ENCODE measurements around the gene FLYWCH2. TPM values are rescaled to one million over a fixed set of nuclear protein-coding genes. Genes with fewer than 3 reads are reported as not detected.
"Not testable (repeated sequence)": the region's sequence is repeated elsewhere in the genome, so short reads cannot be mapped to it uniquely, and the experiment has no call there.

Gene FLYWCH2
- total RNA-seq, 1 donor from 2014 or later = 15.8 TPM

DNA sequence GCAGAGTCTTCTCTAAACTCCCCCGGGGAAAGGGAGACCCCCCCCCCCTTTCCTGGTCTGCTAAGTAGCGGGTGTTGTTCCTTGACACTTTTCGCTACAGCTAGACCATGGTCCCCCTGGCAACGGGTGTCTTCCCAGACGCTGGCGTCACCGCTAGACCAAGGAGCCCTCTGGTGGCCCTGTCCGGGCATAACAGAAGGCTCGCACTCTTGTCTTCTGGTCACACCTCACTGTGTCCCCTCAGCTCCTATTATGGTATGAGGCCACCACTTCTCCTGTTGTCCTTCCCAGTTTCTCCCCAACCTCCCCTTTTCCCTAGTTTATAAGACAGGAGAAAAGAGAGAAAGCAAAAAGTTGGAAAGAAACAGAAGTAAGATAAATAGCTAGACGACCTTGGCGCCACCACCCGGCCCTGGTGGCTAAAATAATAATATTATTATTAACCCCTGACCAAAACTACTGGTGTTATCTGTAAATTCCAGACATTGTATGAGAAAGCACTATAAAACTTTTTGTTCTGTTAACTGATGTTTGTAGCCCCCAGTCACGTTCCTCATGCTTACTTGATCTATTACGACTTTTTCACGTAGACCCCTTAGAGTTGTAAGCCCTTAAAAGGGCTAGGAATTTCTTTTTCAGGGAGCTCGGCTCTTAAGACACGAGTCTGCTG is 24.2 kb downstream of the FLYWCH2 start:
- Mint-ChIP-seq H3K27ac (peak overlapping the region; percentile 25), H3K4me3 (peak overlapping the region; percentile 65), H3K4me1 (peaks cover 18% of the 10 kb centered on the region)
- not testable (repeated sequence) for H4K20me1 ChIP-seq (ENCODE audit: low read depth); H3K4me2 ChIP-seq; H3K9me3 Mint-ChIP-seq; H3K27ac ChIP-seq; H3K27me3 Mint-ChIP-seq (ENCODE audit: insufficient read depth, low read depth); H3K9ac ChIP-seq; H3K79me2 ChIP-seq (ENCODE audit: low read depth); H3K36me3 ChIP-seq; H3K4me1 ChIP-seq; H2AFZ ChIP-seq (replicated peaks); H3K9me3 ChIP-seq (ENCODE audit: low read depth); H3K4me3 ChIP-seq; H3K36me3 Mint-ChIP-seq
- DNase-seq (ENCODE audit: low spot score) = peak; percentile 79
- H3K27me3 ChIP-seq = peaks cover 17% of the 10 kb centered on the region
- TF ChIP-seq, protein P1, sequence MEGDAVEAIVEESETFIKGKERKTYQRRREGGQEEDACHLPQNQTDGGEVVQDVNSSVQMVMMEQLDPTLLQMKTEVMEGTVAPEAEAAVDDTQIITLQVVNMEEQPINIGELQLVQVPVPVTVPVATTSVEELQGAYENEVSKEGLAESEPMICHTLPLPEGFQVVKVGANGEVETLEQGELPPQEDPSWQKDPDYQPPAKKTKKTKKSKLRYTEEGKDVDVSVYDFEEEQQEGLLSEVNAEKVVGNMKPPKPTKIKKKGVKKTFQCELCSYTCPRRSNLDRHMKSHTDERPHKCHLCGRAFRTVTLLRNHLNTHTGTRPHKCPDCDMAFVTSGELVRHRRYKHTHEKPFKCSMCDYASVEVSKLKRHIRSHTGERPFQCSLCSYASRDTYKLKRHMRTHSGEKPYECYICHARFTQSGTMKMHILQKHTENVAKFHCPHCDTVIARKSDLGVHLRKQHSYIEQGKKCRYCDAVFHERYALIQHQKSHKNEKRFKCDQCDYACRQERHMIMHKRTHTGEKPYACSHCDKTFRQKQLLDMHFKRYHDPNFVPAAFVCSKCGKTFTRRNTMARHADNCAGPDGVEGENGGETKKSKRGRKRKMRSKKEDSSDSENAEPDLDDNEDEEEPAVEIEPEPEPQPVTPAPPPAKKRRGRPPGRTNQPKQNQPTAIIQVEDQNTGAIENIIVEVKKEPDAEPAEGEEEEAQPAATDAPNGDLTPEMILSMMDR (IDR thresholded peaks at IDR 0.05) = peak; percentile 62
- H3F3A ChIP-seq (ENCODE audit: low read depth) = peaks cover 29% of the 10 kb centered on the region

DNA sequence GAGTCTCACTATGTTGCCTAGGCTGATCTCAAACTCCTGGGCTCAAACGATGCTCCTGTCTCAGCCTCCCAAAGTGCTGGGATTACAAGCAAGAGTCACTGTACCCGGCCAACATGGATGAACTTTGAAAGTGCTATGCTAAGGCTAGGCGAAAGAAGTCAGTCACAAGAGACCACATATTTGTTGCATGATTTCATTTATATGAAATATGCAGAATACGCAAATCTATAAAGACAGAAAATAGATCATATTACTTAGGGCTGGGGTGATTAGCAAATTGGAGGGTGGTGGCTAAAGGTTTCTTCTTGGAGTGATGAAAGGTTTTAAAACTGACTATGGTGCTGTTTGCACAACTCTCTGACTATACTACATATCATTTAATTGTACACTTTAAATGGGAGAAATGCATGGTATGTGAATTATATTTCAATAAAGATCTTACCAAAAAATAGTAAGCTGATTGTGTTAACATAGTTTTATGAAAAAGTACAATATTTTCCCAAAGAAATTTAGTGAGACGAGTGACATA is 27.5 kb downstream of the FLYWCH2 start:
- H3K27ac Mint-ChIP-seq = no peak overlapping the region
- H3K9me3 Mint-ChIP-seq = no peaks in the 10 kb centered on the region
- H2AFZ ChIP-seq (replicated peaks) = no peak overlapping the region
- H4K20me1 ChIP-seq (ENCODE audit: low read depth) = no peaks in the 10 kb centered on the region
- no peak overlapping the region for H3K27ac ChIP-seq
- TF ChIP-seq, protein P1 (IDR thresholded peaks at IDR 0.05) = no peak
- TF ChIP-seq EZH2 (IDR thresholded peaks at IDR 0.05) (peak; percentile 13), EZH2phosphoT487 (IDR thresholded peaks at IDR 0.05) (no peak)
- H3K4me3 ChIP-seq = no peak overlapping the region
- H3K79me2 ChIP-seq (ENCODE audit: low read depth) = no peaks in the 10 kb centered on the region
- H3K27me3 Mint-ChIP-seq (ENCODE audit: insufficient read depth, low read depth) = peaks cover 10% of the 10 kb centered on the region
- peak overlapping the region; percentile 88 for H3K4me3 Mint-ChIP-seq
- no peak overlapping the region for H3K4me2 ChIP-seq
- H3K4me1 Mint-ChIP-seq = peaks cover 22% of the 10 kb centered on the region
- peaks cover 31% of the 10 kb centered on the region for H3K27me3 ChIP-seq
- H3K9me3 ChIP-seq (ENCODE audit: low read depth) = no peaks in the 10 kb centered on the region
- no peaks in the 10 kb centered on the region for H3K36me3 ChIP-seq
- no peak overlapping the region for H3K9ac ChIP-seq
- peaks cover 5% of the 10 kb centered on the region for H3K4me1 ChIP-seq
- peaks cover 28% of the 10 kb centered on the region for H3F3A ChIP-seq (ENCODE audit: low read depth)
- no peak for DNase-seq (ENCODE audit: low spot score)
- H3K36me3 Mint-ChIP-seq = peaks cover 2% of the 10 kb centered on the region

DNA sequence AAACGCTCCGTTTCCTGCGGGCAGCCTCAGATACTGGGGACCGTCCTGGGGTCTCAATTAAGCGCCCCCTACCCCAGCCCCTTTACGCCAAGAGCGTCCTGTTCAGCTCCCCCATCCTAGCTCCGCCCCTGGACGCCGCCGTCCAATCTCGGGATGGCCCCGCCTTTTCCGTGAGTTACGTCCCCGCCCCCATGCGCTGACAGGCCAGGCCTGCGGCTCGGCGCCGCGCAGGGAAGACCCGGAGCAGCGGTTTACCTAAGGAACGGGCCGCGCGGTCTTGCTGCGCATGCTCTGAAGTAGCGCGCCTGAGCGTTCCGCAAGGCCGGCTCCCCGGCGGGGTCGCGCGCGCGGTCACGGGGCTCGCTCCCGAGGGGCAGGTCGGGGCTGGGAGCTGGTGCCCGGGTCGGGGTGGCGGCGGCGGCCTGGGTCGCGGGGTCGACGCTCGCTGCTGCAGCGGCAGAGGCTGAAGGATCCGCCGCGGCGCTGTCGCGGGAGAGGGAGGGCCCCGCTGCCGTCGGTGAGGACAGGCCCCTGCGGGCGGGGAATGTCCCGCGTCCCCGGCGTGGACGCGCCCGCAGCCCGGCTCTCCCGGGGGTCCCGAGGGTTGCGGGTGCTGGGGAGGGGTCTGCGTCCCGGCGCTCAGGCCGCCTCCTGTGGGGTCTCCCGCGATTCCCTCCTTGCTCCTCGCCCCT is 28.8 kb downstream of the FLYWCH2 start, which contains the start of gene FLYWCH1:
TSS of gene FLYWCH1 (plus strand) at position 294 of the 692 bp plus-strand sequence. CDS start 17,755 bp downstream, outside the sequence.
- no peaks in the 10 kb centered on the region for H3K9me3 ChIP-seq (ENCODE audit: low read depth)
- peaks cover 18% of the 10 kb centered on the region for H3F3A ChIP-seq (ENCODE audit: low read depth)
- Mint-ChIP-seq H3K27me3 (ENCODE audit: insufficient read depth, low read depth) (peaks cover 4% of the 10 kb centered on the region), H3K36me3 (peaks cover 2% of the 10 kb centered on the region), H3K4me3 (peak within 1 kb of the TSS; percentile 94), H3K9me3 (no peaks in the 10 kb centered on the region), H3K27ac (peak within 1 kb of the TSS; percentile 51), H3K4me1 (peaks cover 13% of the 10 kb centered on the region)
- H3K27me3 ChIP-seq = peaks cover 31% of the 10 kb centered on the region
- peak within 1 kb of the TSS; percentile 98 for H2AFZ ChIP-seq (replicated peaks)
- H3K4me2 ChIP-seq = peak within 1 kb of the TSS; percentile 96
- H3K4me1 ChIP-seq = peaks cover 5% of the 10 kb centered on the region
- H3K9ac ChIP-seq = no peak within 1 kb of the TSS
- H3K79me2 ChIP-seq (ENCODE audit: low read depth) = no peaks in the 10 kb centered on the region
- H3K4me3 ChIP-seq = peak within 1 kb of the TSS; percentile 81
- DNase-seq (ENCODE audit: low spot score) = peak; percentile 100
- H3K36me3 ChIP-seq = no peaks in the 10 kb centered on the region
- TF ChIP-seq EZH2phosphoT487 (IDR thresholded peaks at IDR 0.05) = no peak
- TF ChIP-seq, protein P1 (IDR thresholded peaks at IDR 0.05) = peak; percentile 19
- peak; percentile 13 for TF ChIP-seq EZH2 (IDR thresholded peaks at IDR 0.05)
- no peaks in the 10 kb centered on the region for H4K20me1 ChIP-seq (ENCODE audit: low read depth)
- no peak within 1 kb of the TSS for H3K27ac ChIP-seq
